Measurements from ENCODE around the gene SLC7A14. TPM values are rescaled to one million over a fixed set of nuclear protein-coding genes. Genes with fewer than 3 reads are reported as not detected.

The SLC7A14 gene
- total and polyA plus RNA-seq, 2 of the 13 experiments (the other 11 are each of a cell fraction or from before 2014, with no cell fraction given): not detected

GRCh38 chr3:170499562-170500156 lies 86.2 kb downstream of the SLC7A14 start (continued):
- TF ChIP-seq ZNF839 (CRISPR knock-in tag; IDR thresholded peaks at IDR 0.05; ENCODE audit: borderline replicate concordance): no peak
- TF ChIP-seq POLR2A (IDR thresholded peaks at IDR 0.05; ENCODE audit: insufficient read depth in 1 of 2, low read depth in 2 of 2, low read length in 2 of 2): no peak
- TF ChIP-seq TOPORS (CRISPR knock-in tag; IDR thresholded peaks at IDR 0.05): no peak
- TF ChIP-seq WIZ (CRISPR knock-in tag; IDR thresholded peaks at IDR 0.05): no peak
- TF ChIP-seq, protein P1, sequence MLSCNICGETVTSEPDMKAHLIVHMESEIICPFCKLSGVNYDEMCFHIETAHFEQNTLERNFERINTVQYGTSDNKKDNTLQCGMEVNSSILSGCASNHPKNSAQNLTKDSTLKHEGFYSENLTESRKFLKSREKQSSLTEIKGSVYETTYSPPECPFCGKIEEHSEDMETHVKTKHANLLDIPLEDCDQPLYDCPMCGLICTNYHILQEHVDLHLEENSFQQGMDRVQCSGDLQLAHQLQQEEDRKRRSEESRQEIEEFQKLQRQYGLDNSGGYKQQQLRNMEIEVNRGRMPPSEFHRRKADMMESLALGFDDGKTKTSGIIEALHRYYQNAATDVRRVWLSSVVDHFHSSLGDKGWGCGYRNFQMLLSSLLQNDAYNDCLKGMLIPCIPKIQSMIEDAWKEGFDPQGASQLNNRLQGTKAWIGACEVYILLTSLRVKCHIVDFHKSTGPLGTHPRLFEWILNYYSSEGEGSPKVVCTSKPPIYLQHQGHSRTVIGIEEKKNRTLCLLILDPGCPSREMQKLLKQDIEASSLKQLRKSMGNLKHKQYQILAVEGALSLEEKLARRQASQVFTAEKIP (CRISPR knock-in tag; IDR thresholded peaks at IDR 0.05; ENCODE audit: borderline replicate concordance): no peak
- TF ChIP-seq, protein P2, sequence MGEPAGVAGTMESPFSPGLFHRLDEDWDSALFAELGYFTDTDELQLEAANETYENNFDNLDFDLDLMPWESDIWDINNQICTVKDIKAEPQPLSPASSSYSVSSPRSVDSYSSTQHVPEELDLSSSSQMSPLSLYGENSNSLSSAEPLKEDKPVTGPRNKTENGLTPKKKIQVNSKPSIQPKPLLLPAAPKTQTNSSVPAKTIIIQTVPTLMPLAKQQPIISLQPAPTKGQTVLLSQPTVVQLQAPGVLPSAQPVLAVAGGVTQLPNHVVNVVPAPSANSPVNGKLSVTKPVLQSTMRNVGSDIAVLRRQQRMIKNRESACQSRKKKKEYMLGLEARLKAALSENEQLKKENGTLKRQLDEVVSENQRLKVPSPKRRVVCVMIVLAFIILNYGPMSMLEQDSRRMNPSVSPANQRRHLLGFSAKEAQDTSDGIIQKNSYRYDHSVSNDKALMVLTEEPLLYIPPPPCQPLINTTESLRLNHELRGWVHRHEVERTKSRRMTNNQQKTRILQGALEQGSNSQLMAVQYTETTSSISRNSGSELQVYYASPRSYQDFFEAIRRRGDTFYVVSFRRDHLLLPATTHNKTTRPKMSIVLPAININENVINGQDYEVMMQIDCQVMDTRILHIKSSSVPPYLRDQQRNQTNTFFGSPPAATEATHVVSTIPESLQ (CRISPR knock-in tag; conservative IDR thresholded peaks at IDR 0.05): no peak
- TF ChIP-seq ZNF296 (CRISPR knock-in tag; conservative IDR thresholded peaks at IDR 0.05): no peak
- no peak for TF ChIP-seq ZNF350 (CRISPR knock-in tag; IDR thresholded peaks at IDR 0.05; ENCODE audit: borderline replicate concordance, low read depth)
- no peak for TF ChIP-seq SAFB2 (CRISPR knock-in tag; IDR thresholded peaks at IDR 0.05; ENCODE audit: borderline replicate concordance, low read depth)
- TF ChIP-seq JUN (CRISPR knock-in tag; IDR thresholded peaks at IDR 0.05): no peak
- no peak for TF ChIP-seq HOXA7 (CRISPR knock-in tag; IDR thresholded peaks at IDR 0.05)
- TF ChIP-seq PREB (CRISPR knock-in tag; IDR thresholded peaks at IDR 0.05): no peak
- no peak for TF ChIP-seq ZNF720 (CRISPR knock-in tag; IDR thresholded peaks at IDR 0.05)
- TF ChIP-seq, protein P3, sequence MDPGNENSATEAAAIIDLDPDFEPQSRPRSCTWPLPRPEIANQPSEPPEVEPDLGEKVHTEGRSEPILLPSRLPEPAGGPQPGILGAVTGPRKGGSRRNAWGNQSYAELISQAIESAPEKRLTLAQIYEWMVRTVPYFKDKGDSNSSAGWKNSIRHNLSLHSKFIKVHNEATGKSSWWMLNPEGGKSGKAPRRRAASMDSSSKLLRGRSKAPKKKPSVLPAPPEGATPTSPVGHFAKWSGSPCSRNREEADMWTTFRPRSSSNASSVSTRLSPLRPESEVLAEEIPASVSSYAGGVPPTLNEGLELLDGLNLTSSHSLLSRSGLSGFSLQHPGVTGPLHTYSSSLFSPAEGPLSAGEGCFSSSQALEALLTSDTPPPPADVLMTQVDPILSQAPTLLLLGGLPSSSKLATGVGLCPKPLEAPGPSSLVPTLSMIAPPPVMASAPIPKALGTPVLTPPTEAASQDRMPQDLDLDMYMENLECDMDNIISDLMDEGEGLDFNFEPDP (CRISPR knock-in tag; conservative IDR thresholded peaks at IDR 0.05): no peak
- TF ChIP-seq ZBTB39 (CRISPR knock-in tag; IDR thresholded peaks at IDR 0.05): no peak
- TF ChIP-seq, protein P4, sequence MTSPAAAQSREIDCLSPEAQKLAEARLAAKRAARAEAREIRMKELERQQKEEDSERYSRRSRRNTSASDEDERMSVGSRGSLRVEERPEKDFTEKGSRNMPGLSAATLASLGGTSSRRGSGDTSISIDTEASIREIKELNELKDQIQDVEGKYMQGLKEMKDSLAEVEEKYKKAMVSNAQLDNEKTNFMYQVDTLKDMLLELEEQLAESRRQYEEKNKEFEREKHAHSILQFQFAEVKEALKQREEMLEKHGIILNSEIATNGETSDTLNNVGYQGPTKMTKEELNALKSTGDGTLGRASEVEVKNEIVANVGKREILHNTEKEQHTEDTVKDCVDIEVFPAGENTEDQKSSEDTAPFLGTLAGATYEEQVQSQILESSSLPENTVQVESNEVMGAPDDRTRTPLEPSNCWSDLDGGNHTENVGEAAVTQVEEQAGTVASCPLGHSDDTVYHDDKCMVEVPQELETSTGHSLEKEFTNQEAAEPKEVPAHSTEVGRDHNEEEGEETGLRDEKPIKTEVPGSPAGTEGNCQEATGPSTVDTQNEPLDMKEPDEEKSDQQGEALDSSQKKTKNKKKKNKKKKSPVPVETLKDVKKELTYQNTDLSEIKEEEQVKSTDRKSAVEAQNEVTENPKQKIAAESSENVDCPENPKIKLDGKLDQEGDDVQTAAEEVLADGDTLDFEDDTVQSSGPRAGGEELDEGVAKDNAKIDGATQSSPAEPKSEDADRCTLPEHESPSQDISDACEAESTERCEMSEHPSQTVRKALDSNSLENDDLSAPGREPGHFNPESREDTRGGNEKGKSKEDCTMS (CRISPR knock-in tag; conservative IDR thresholded peaks at IDR 0.05): no peak
- TF ChIP-seq KAT8 (CRISPR knock-in tag; IDR thresholded peaks at IDR 0.05): 0 out of 2 replicates have a peak, but pooled peaks have one; percentile 37
- no peak for TF ChIP-seq SRSF9 (IDR thresholded peaks at IDR 0.05; ENCODE audit: borderline replicate concordance, insufficient read depth, low read depth, low read length, poor library complexity, severe bottlenecking)
